Cardiac muscle cell (in vitro differentiated cells and primary cell): ENCODE data around the gene WDR70. TPM values are rescaled to one million over a fixed set of nuclear protein-coding genes. Genes with fewer than 3 reads are reported as not detected.

Experiments used
- DNase-seq, 2 donors: peaks; one replicate each; pipeline versions ENCODE4 v3.0.0 to v3.0.0-alpha.2; 2010 to 2017; ENCODE audit warnings: low read depth in 1 of 2, low spot score in 1 of 2
- H3K27ac ChIP-seq: fragments of 200-600 bp; sonication (generic); 2 replicates; pipeline ENCODE4 v1.5.1; 2016
- H3K27me3 ChIP-seq: fragments of 200-600 bp; sonication (generic); 2 replicates; pipeline ENCODE4 v1.6.0; 2016; ENCODE audit warnings: control low read depth
- H3K36me3 ChIP-seq: fragments of 200-600 bp; sonication (generic); 2 replicates; pipeline ENCODE4 v1.5.1; 2016; ENCODE audit warnings: control low read depth
- H3K4me1 ChIP-seq: fragments of 200-600 bp; sonication (generic); 2 replicates; pipeline ENCODE4 v1.8.1; 2017; ENCODE audit warnings: low read depth, mild to moderate bottlenecking, mixed run types
- H3K4me3 ChIP-seq: fragments of 200-600 bp; sonication (generic); 2 replicates; pipeline ENCODE4 v1.5.1; 2016; ENCODE audit warnings: mild to moderate bottlenecking
- H3K9me3 ChIP-seq: fragments of 200-600 bp; sonication (generic); 2 replicates; pipeline ENCODE4 v1.5.1; 2017; ENCODE audit warnings: low read depth, mild to moderate bottlenecking, control low read depth
- CTCF ChIP-seq: IDR thresholded peaks from 2 replicates; pipeline ENCODE4 v1.5.1; 2012; ENCODE audit warnings: low read depth, mild to moderate bottlenecking, low read length
- polyA plus RNA-seq: library from polyadenylated mRNA; unstranded; fragments of >200 nt; fragmentation: Nextera tagmentation; extraction: Ambion mirVana; gene quantifications from 2 replicates; pipeline ENCODE4 v1.2.1, GENCODE V29; 2016
- total RNA-seq: library from RNA; depleted of rRNA; stranded (reverse); fragments of >200 nt; gene quantifications from 2 replicates; pipeline ENCODE4 v1.2.3, GENCODE V29; 2016

WDR70 gene
- total and polyA plus RNA-seq, 2 experiments from 2014 or later: 21.8 to 22.7 TPM

- no peak overlapping the region for H3K4me3 ChIP-seq
- H3K9me3 ChIP-seq: no peaks in the 10 kb centered on the region
- no peaks in the 10 kb centered on the region for H3K27me3 ChIP-seq
- TF ChIP-seq CTCF: no peak
- no peaks in the 10 kb centered on the region for H3K36me3 ChIP-seq
- no peak overlapping the region for H3K27ac ChIP-seq
- H3K4me1 ChIP-seq: no peaks in the 10 kb centered on the region
- no peak for DNase-seq
Measured at GRCh38 chr5:37709020-37709419, 329.9 kb downstream of the WDR70 start.

GRCh38 chr5:37710965-37711364 lies 331.8 kb downstream of the WDR70 start:
- DNase-seq: no peak
- Histone ChIP-seq H3K4me3 (no peak overlapping the region), H3K4me1 (no peaks in the 10 kb centered on the region), H3K36me3 (no peaks in the 10 kb centered on the region), H3K9me3 (no peaks in the 10 kb centered on the region), H3K27ac (no peak overlapping the region), H3K27me3 (no peaks in the 10 kb centered on the region)
- no peak for TF ChIP-seq CTCF

- no peaks in the 10 kb centered on the region for H3K27me3 ChIP-seq
- H3K27ac ChIP-seq: no peak overlapping the region
- no peak for TF ChIP-seq CTCF
- H3K4me1 ChIP-seq: peaks cover 6% of the 10 kb centered on the region
- no peak overlapping the region for H3K4me3 ChIP-seq
- no peaks in the 10 kb centered on the region for H3K9me3 ChIP-seq
- no peaks in the 10 kb centered on the region for H3K36me3 ChIP-seq
- no peak for DNase-seq
Measured at GRCh38 chr5:37712750-37713149, 333.6 kb downstream of the WDR70 start.

- TF ChIP-seq CTCF: no peak
- Histone ChIP-seq H3K9me3 (no peaks in the 10 kb centered on the region), H3K4me1 (peaks cover 6% of the 10 kb centered on the region), H3K27ac (no peak overlapping the region), H3K36me3 (no peaks in the 10 kb centered on the region), H3K4me3 (no peak overlapping the region), H3K27me3 (no peaks in the 10 kb centered on the region)
- no peak for DNase-seq
Measured at GRCh38 chr5:37714756-37715155, 335.6 kb downstream of the WDR70 start.

GRCh38 chr5:37715361-37715760 lies 336.2 kb downstream of the WDR70 start:
- no peak for TF ChIP-seq CTCF
- H3K27ac ChIP-seq: no peak overlapping the region
- no peak overlapping the region for H3K4me3 ChIP-seq
- no peaks in the 10 kb centered on the region for H3K36me3 ChIP-seq
- H3K4me1 ChIP-seq: peaks cover 6% of the 10 kb centered on the region
- H3K9me3 ChIP-seq: no peaks in the 10 kb centered on the region
- DNase-seq: no peak
- H3K27me3 ChIP-seq: no peaks in the 10 kb centered on the region

GRCh38 chr5:37715992-37716391 lies 336.9 kb downstream of the WDR70 start:
- H3K36me3 ChIP-seq: no peaks in the 10 kb centered on the region
- no peak for TF ChIP-seq CTCF
- H3K4me1 ChIP-seq: peaks cover 6% of the 10 kb centered on the region
- H3K9me3 ChIP-seq: no peaks in the 10 kb centered on the region
- DNase-seq: no peak
- no peaks in the 10 kb centered on the region for H3K27me3 ChIP-seq
- H3K4me3 ChIP-seq: no peak overlapping the region
- no peak overlapping the region for H3K27ac ChIP-seq
